Progenitor cell of endocrine pancreas (in vitro differentiated cells): ENCODE measurements around the gene SRGAP2B. TPM values are rescaled to one million over a fixed set of nuclear protein-coding genes. Genes with fewer than 3 reads are reported as not detected.
"Not testable (repeated sequence)": the region's sequence is repeated elsewhere in the genome, so short reads cannot be mapped to it uniquely, and the experiment has no call there.

Source experiments
- DNase-seq: peaks from one replicate; pipeline ENCODE4 v3.0.0; 2021; ENCODE audit warnings: low spot score; ENCODE audit not compliant: unreplicated experiment
- H3K27ac Mint-ChIP-seq: 2 replicates; pipeline ENCODE4 v1.8.0; 2021; ENCODE audit warnings: mild to moderate bottlenecking, moderate library complexity, mixed read lengths
- H3K27me3 Mint-ChIP-seq: 2 replicates; pipeline ENCODE4 v1.8.0; 2021; ENCODE audit warnings: mixed read lengths
- H3K36me3 Mint-ChIP-seq: 2 replicates; pipeline ENCODE4 v1.8.0; 2022; ENCODE audit warnings: mixed read lengths; ENCODE audit not compliant: insufficient read depth
- H3K4me1 Mint-ChIP-seq: 2 replicates; pipeline ENCODE4 v1.8.0; 2021; ENCODE audit warnings: low read depth, mixed read lengths
- H3K4me3 Mint-ChIP-seq: 2 replicates; pipeline ENCODE4 v1.8.0; 2021; ENCODE audit warnings: low read depth, mild to moderate bottlenecking, moderate library complexity, mixed read lengths
- H3K9me3 Mint-ChIP-seq: 2 replicates; pipeline ENCODE4 v1.8.0; 2021; ENCODE audit warnings: low read depth, mixed read lengths
- total RNA-seq: library from RNA; stranded (reverse); gene quantifications from 2 replicates; pipeline ENCODE4 v1.2.1, GENCODE V29; 2021

Gene SRGAP2B
- total RNA-seq, 1 donor from 2014 or later, result 16.2 TPM

- not testable (repeated sequence) for H3K9me3 Mint-ChIP-seq, H3K4me1 Mint-ChIP-seq, H3K27me3 Mint-ChIP-seq, H3K4me3 Mint-ChIP-seq, H3K36me3 Mint-ChIP-seq, DNase-seq, H3K27ac Mint-ChIP-seq
Observed at GRCh38 chr1:144995833-144996410, 99.2 kb downstream of the SRGAP2B start.

DNA sequence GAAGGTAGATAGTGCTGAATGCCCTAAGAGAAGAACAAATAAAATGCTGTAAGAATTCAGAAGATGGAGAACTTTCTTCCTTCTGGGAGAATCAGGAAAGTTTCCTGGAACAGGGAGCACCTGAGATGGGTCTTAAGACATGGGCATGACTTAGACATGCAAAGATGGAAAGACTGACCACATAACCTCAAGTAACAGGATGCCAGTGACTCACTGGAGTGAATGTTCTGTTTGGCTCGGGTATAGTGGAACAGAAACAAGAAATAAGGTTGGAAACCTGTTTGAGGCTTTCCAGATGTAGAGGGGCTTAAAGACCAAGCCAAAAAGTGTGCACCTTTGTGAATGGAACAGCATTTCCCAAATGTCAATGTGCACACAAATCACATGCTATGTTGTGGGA is 102.2 kb downstream of the SRGAP2B start:
- not testable (repeated sequence) for H3K4me3 Mint-ChIP-seq, H3K4me1 Mint-ChIP-seq, H3K9me3 Mint-ChIP-seq, DNase-seq, H3K27me3 Mint-ChIP-seq, H3K27ac Mint-ChIP-seq, H3K36me3 Mint-ChIP-seq

- not testable (repeated sequence) for H3K4me3 Mint-ChIP-seq, H3K4me1 Mint-ChIP-seq, H3K9me3 Mint-ChIP-seq, H3K27me3 Mint-ChIP-seq, H3K36me3 Mint-ChIP-seq, H3K27ac Mint-ChIP-seq, DNase-seq
Observed at GRCh38 chr1:144990611-144991010, 104.5 kb downstream of the SRGAP2B start.

DNA sequence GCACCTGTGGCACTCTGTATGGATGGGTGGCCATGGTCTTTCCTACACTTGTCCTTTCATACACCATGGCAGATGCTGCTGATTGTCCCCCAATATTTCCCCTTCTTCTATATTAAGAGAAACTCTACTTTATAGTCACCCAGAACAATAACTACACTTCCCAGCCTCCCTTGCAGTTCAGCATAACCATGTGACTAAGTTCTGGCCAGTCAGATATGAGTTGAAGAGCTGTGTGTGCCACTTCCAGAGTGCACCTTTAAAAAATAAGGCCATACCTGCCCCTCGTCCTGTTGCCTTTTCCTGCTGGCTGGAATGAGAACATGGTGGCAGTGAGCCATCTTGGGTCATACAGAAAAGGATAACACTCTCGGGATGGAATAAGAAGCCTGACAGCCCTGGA is 108.0 kb downstream of the SRGAP2B start:
- H3K9me3 Mint-ChIP-seq, H3K4me1 Mint-ChIP-seq, H3K27me3 Mint-ChIP-seq, H3K27ac Mint-ChIP-seq, DNase-seq, H3K4me3 Mint-ChIP-seq, H3K36me3 Mint-ChIP-seq: not testable (repeated sequence)

- H3K27me3 Mint-ChIP-seq, DNase-seq, H3K4me3 Mint-ChIP-seq, H3K36me3 Mint-ChIP-seq, H3K4me1 Mint-ChIP-seq, H3K9me3 Mint-ChIP-seq, H3K27ac Mint-ChIP-seq: not testable (repeated sequence)
Observed at GRCh38 chr1:144986171-144986860, 108.8 kb downstream of the SRGAP2B start.

DNA sequence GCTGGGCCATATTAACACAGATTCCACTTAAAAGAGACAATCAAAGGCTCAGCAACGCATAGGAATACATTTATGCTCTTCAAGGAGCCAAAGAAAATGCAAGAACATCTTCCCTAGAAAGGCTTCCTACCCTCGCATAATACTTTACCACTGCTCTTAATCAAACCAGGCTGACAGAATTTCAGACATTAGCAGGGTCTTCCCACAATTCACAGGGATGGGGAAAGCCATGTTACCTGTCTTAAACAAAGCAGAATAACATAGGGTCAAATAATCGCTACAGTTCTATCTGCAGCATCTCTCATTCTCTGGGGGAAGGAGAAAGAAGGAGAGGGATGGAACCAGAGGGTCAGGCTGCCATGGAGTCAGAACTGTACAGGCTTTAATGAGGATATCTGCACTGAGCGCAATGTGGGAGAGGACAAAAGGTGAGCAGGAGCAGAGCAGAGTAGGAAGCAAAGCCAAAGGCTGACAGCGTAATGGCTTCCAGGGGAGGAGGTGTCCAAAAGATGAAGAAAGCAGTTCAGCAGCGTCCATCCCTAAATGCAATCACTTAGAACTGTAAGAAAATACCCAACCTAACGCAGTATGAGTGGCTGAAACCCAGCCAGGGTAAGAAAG is 109.5 kb downstream of the SRGAP2B start:
- DNase-seq, H3K4me3 Mint-ChIP-seq, H3K36me3 Mint-ChIP-seq, H3K27ac Mint-ChIP-seq, H3K4me1 Mint-ChIP-seq, H3K9me3 Mint-ChIP-seq, H3K27me3 Mint-ChIP-seq: not testable (repeated sequence)

- not testable (repeated sequence) for DNase-seq, H3K4me1 Mint-ChIP-seq, H3K4me3 Mint-ChIP-seq, H3K36me3 Mint-ChIP-seq, H3K9me3 Mint-ChIP-seq, H3K27ac Mint-ChIP-seq, H3K27me3 Mint-ChIP-seq
Observed at GRCh38 chr1:144982802-144983525, 112.2 kb downstream of the SRGAP2B start.

- H3K27ac Mint-ChIP-seq, H3K36me3 Mint-ChIP-seq, H3K4me3 Mint-ChIP-seq, H3K9me3 Mint-ChIP-seq, H3K4me1 Mint-ChIP-seq, DNase-seq, H3K27me3 Mint-ChIP-seq: not testable (repeated sequence)
Observed at GRCh38 chr1:144981157-144981556, 114.0 kb downstream of the SRGAP2B start.

GRCh38 chr1:144979960-144980595 is 115.0 kb downstream of the SRGAP2B start:
- not testable (repeated sequence) for H3K36me3 Mint-ChIP-seq, H3K4me1 Mint-ChIP-seq

GRCh38 chr1:144977856-144978255 is 117.3 kb downstream of the SRGAP2B start:
- not testable (repeated sequence) for H3K36me3 Mint-ChIP-seq, H3K27me3 Mint-ChIP-seq, H3K4me3 Mint-ChIP-seq, H3K27ac Mint-ChIP-seq, H3K4me1 Mint-ChIP-seq, DNase-seq, H3K9me3 Mint-ChIP-seq

More at GRCh38 chr1:144979960-144980595, 115.0 kb downstream of the SRGAP2B start:
- not testable (repeated sequence) for H3K27ac Mint-ChIP-seq, H3K9me3 Mint-ChIP-seq, DNase-seq, H3K4me3 Mint-ChIP-seq, H3K27me3 Mint-ChIP-seq

DNA sequence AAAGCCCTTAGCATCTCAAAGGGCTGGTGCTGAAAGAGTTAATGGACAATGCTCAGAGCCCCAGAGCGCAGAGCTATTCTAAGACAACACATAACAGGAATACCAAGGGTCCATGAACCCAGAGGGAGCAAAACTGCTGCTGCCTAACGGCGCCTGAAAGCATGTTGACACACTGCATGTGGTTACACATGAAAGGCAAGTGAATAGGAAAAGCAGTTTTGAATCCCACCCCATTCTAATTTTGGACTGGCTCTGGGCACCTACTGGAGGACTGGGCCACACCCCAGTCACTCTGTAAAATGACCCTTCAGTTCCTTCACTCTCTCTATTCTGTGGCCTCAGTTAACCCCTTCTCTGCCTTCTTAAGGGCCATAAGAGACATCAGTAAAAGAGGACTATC is 123.2 kb downstream of the SRGAP2B start:
- H3K4me1 Mint-ChIP-seq, H3K36me3 Mint-ChIP-seq, H3K9me3 Mint-ChIP-seq, H3K4me3 Mint-ChIP-seq, DNase-seq, H3K27ac Mint-ChIP-seq, H3K27me3 Mint-ChIP-seq: not testable (repeated sequence)

DNA sequence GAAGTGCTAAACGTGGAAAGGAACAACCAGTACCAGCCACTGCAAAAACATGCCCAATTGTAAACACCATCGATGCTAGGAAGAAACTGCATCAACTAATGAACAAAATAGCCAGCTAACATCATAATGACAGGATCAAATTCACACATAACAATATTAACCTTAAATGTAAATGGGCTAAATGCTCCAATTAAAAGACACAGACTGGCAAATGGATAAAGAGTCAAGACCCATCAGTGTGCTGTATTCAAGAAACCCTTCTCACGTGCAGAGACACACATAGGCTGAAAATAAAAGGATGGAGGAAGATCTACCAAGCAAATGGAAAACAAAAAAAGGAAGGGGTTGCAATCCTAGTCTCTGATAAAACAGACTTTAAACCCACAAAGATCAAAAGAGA is 128.6 kb downstream of the SRGAP2B start:
- H3K4me3 Mint-ChIP-seq, H3K27me3 Mint-ChIP-seq, H3K4me1 Mint-ChIP-seq, H3K27ac Mint-ChIP-seq, H3K36me3 Mint-ChIP-seq, DNase-seq, H3K9me3 Mint-ChIP-seq: not testable (repeated sequence)

DNA sequence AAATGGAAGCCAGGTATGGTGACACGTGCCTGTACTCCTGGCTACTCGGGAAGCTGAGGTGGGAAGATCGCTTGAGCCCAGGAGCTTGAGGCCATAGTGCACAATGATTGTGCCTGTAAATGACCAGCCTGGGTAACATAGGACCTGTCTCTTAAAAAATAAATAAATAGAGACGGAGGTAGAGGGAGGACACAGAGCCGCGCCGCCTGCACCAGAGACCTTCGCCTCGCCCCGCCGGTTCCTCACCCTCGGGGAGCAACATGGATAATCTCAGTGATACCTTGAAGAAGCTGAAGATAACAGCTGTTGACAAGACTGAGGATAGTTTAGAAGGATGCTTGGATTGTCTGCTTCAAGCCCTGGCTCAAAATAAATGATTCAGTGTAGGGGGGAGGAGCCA is 130.4 kb downstream of the SRGAP2B start:
- not testable (repeated sequence) for H3K9me3 Mint-ChIP-seq, H3K27ac Mint-ChIP-seq, H3K36me3 Mint-ChIP-seq, DNase-seq, H3K4me3 Mint-ChIP-seq, H3K4me1 Mint-ChIP-seq, H3K27me3 Mint-ChIP-seq
